HCT116 (cell line): ENCODE results near the gene GHR. TPM values are rescaled to one million over a fixed set of nuclear protein-coding genes. Genes with fewer than 3 reads are reported as not detected.

ENCODE experiments used
- ATAC-seq: fragments of 200-7000 bp; cut with Tn5 transposase; 2 replicates; pipeline ENCODE4 v1.9.1; 2020; ENCODE audit warnings: mild to moderate bottlenecking, moderate library complexity
- BruUV-seq: library from RNA; stranded (reverse); fragments of 400-500 nt; replicated peaks from 2 replicates; lab custom pipeline; 2021; lab: Mats Ljungman, UMichigan
- CTCF ChIA-PET: fragments of 300-600 bp; sonication (Branson Sonifier 250); formaldehyde crosslinking; loops from one replicate; lab custom pipeline; 2021; ENCODE audit warnings: antibody characterized with exemption; lab: Charles Lee
- POLR2A ChIA-PET: fragments of 300-600, 350-600 bp; sonication (Branson Sonifier 250); formaldehyde crosslinking; loops from one replicate; lab custom pipeline; 2021; ENCODE audit warnings: antibody characterized with exemption; lab: Charles Lee
- RAD21 ChIA-PET, 2 experiments: fragments of 300-600 bp; sonication (Branson Sonifier 250); formaldehyde crosslinking; loops; one replicate each; lab custom pipeline; 2023; ENCODE audit warnings: low total read pairs in 2 of 2; ENCODE audit not compliant: uncharacterized antibody in 2 of 2, unreplicated experiment in 2 of 2, low non-redundant PET in 1 of 2; lab: Charles Lee
- DNase-seq: peaks from one replicate; pipeline ENCODE4 v3.0.0-alpha.2; 2010; ENCODE audit warnings: low read depth, low spot score
- H2AFZ ChIP-seq: fragments of 200-600 bp; shearing (Covaris generic), sonication (generic); 2 replicates; pipeline ENCODE4 v1.6.1; 2017; ENCODE audit warnings: low read depth, mixed run types, mixed read lengths, antibody characterized with exemption, low read length; ENCODE audit not compliant: poor library complexity, severe bottlenecking
- H3K27ac ChIP-seq: 2 replicates; pipeline ENCODE4 v1.5.1; 2012; ENCODE audit warnings: low read depth, low read length
- H3K27me3 ChIP-seq: fragments of 200-600 bp; sonication (generic); 2 replicates; pipeline ENCODE4 v1.6.1; 2016; ENCODE audit warnings: mixed run types, low read length, mixed read lengths; ENCODE audit not compliant: insufficient read depth
- H3K36me3 ChIP-seq, 2 experiments: fragments of 200-500 bp in 1 of 2; fragments of 200-600 bp in 1 of 2; sonication (Bioruptor generic) in 1 of 2; sonication (generic) in 1 of 2; 2 replicates each; pipeline versions ENCODE4 v1.5.1 to v1.6.1; 2014 to 2016; ENCODE audit warnings: low read length in 2 of 2, inconsistent platforms in 1 of 2, mixed read lengths in 1 of 2, mixed run types in 1 of 2; ENCODE audit not compliant: insufficient read depth in 2 of 2, control insufficient read depth in 1 of 2
- H3K4me1 ChIP-seq, 2 experiments: fragments of 200-600 bp in 1 of 2; sonication (generic) in 1 of 2; 2 replicates each; pipeline versions ENCODE4 v1.5.1 to v1.6.1; 2012 to 2017; ENCODE audit warnings: low read length in 2 of 2, inconsistent platforms in 1 of 2, mild to moderate bottlenecking in 1 of 2, mixed read lengths in 1 of 2, mixed run types in 1 of 2, moderate library complexity in 1 of 2; ENCODE audit not compliant: insufficient read depth in 2 of 2, control insufficient read depth in 1 of 2
- H3K4me2 ChIP-seq: fragments of 200-600 bp; sonication (generic); 2 replicates; pipeline ENCODE4 v1.6.1; 2017; ENCODE audit warnings: mixed run types, low read length, mixed read lengths
- H3K4me3 ChIP-seq, 2 experiments: fragments of 200-600 bp in 1 of 2; sonication (generic) in 1 of 2; replicated peaks in 1 of 2; 2 replicates each; pipeline ENCODE4 v1.5.1; 2011 to 2016; ENCODE audit warnings: low read length in 2 of 2, control low read depth in 1 of 2, low read depth in 1 of 2, mild to moderate bottlenecking in 1 of 2, mixed read lengths in 1 of 2, mixed run types in 1 of 2
- H3K79me2 ChIP-seq: fragments of 200-600 bp; sonication (generic); 2 replicates; pipeline ENCODE4 v1.6.1; 2017; ENCODE audit warnings: mild to moderate bottlenecking, mixed run types, low read length, moderate library complexity, mixed read lengths; ENCODE audit not compliant: insufficient read depth
- H3K9ac ChIP-seq: fragments of 200-600 bp; sonication (generic); 2 replicates; pipeline ENCODE4 v1.6.1; 2016; ENCODE audit warnings: low read length, mixed read lengths
- H3K9me2 ChIP-seq: fragments of 200-600 bp; sonication (generic), shearing (Covaris generic); 2 replicates; pipeline ENCODE4 v1.6.1; 2017; ENCODE audit warnings: mixed run types, mild to moderate bottlenecking, moderate library complexity; ENCODE audit not compliant: insufficient read depth
- H3K9me3 ChIP-seq, 2 experiments: fragments of 200-500 bp in 1 of 2; fragments of 200-600 bp in 1 of 2; sonication (Bioruptor generic) in 1 of 2; sonication (generic) in 1 of 2; 2 replicates each; pipeline ENCODE4 v1.6.1; 2014 to 2017; ENCODE audit warnings: low read length in 2 of 2, mixed read lengths in 2 of 2, inconsistent platforms in 1 of 2, low read depth in 1 of 2, mild to moderate bottlenecking in 1 of 2, mixed run types in 1 of 2, moderate library complexity in 1 of 2; ENCODE audit not compliant: control insufficient read depth in 1 of 2, insufficient read depth in 1 of 2
- H4K20me1 ChIP-seq: fragments of 200-600 bp; sonication (generic), shearing (Covaris generic); 2 replicates; pipeline ENCODE4 v1.6.1; 2017; ENCODE audit warnings: mixed run types, mild to moderate bottlenecking, moderate library complexity; ENCODE audit not compliant: insufficient read depth
- CBX3 ChIP-seq: IDR thresholded peaks from 2 replicates; pipeline ENCODE4 v1.6.1; 2012; ENCODE audit warnings: low read depth
- CEBPB ChIP-seq: IDR thresholded peaks from 2 replicates; pipeline ENCODE4 v1.6.1; 2012; ENCODE audit warnings: low read depth
- CTCF ChIP-seq, 3 experiments: fragments of 200-600 bp in 1 of 3; sonication (generic) in 1 of 3; IDR thresholded peaks in 2 of 3; conservative IDR thresholded peaks in 1 of 3; 2 replicates each; pipeline ENCODE4 v1.5.1; 2012 to 2017; ENCODE audit warnings: low read depth in 2 of 3, low read length in 2 of 3, antibody characterized with exemption in 1 of 3, borderline replicate concordance in 1 of 3, control low read depth in 1 of 3, mild to moderate bottlenecking in 1 of 3, mixed read lengths in 1 of 3, mixed run types in 1 of 3, moderate library complexity in 1 of 3; ENCODE audit not compliant: insufficient read depth in 1 of 3
- ELF1 ChIP-seq: IDR thresholded peaks from 2 replicates; pipeline ENCODE4 v1.6.1; 2012; ENCODE audit warnings: low read depth, borderline replicate concordance
- EZH2phosphoT487 ChIP-seq: fragments of 200-600 bp; IDR thresholded peaks from 2 replicates; pipeline ENCODE4 v1.6.1; 2018; ENCODE audit warnings: antibody characterized with exemption, borderline replicate concordance
- FOSL1 ChIP-seq: IDR thresholded peaks from 2 replicates; pipeline ENCODE4 v1.6.1; 2012; ENCODE audit warnings: low read depth
- JUND ChIP-seq: IDR thresholded peaks from 2 replicates; pipeline ENCODE4 v1.6.1; 2012
- POLR2A ChIP-seq: IDR thresholded peaks from 2 replicates; pipeline ENCODE4 v1.7.0; 2011; ENCODE audit warnings: borderline replicate concordance; ENCODE audit not compliant: insufficient read depth, insufficient read length; ENCODE audit errors: extremely low read depth
- RAD21 ChIP-seq: IDR thresholded peaks from 2 replicates; pipeline ENCODE4 v1.6.1; 2012; ENCODE audit warnings: low read depth, mild to moderate bottlenecking
- SIN3A ChIP-seq: IDR thresholded peaks from 2 replicates; pipeline ENCODE4 v1.6.1; 2012; ENCODE audit warnings: low read depth
- SP1 ChIP-seq: IDR thresholded peaks from 2 replicates; pipeline ENCODE4 v1.6.1; 2012; ENCODE audit warnings: low read depth
- SRF ChIP-seq: IDR thresholded peaks from 2 replicates; pipeline ENCODE4 v1.6.1; 2012; ENCODE audit warnings: low read depth
- TCF7L2 ChIP-seq: IDR thresholded peaks from 2 replicates; pipeline ENCODE4 v1.7.0; 2011; ENCODE audit warnings: borderline replicate concordance, inconsistent platforms; ENCODE audit not compliant: insufficient read depth, insufficient read length; ENCODE audit errors: extremely low read depth
- ZFX ChIP-seq: fragments of 450-650 bp; IDR thresholded peaks from 2 replicates; pipeline ENCODE4 v1.6.1; 2017
- ZNF274 ChIP-seq: fragments of 200-500 bp; sonication (Bioruptor generic); IDR thresholded peaks from 2 replicates; pipeline ENCODE4 v1.6.1; 2014; ENCODE audit warnings: mild to moderate bottlenecking, low read depth, low read length, inconsistent platforms
- intact Hi-C: fragments of 100-400 bp; cut with micrococcal nuclease; formaldehyde crosslinking; loops from 2 replicates; pipeline ENCODE4 v1.10.0; 2022
- total RNA-seq: library from RNA; stranded (reverse); gene quantifications from one replicate; pipeline ENCODE4 v1.2.1, GENCODE V29; 2021; ENCODE audit not compliant: unreplicated experiment
- TF ChIP-seq, protein P1 (sequence below): IDR thresholded peaks from 2 replicates; pipeline ENCODE4 v1.6.1; 2012

The GHR gene
- total RNA-seq, 1 experiment from 2014 or later = not detected

DNA sequence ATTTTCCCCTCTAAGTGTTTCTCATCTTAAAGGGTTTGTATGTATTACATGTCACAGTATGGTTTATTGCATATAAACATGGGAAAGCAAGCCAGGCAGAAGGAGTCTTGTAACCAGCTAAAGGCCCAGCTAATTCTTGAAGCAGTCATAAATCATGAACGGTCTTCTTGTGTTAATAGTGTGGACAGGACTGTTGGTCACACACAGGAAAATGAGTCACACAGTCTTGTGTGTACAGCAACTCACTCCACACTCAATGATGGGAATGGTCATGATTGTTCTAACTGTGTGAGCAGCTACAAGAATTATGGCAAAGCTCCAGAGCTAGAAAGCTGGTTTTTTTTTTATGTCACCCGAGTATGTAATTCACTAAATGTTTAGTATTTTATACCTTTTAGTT lies 123.9 kb downstream of the GHR start:
- H3K27me3 ChIP-seq = no peaks in the 10 kb centered on the region; the same call in 1 of the 2 replicates
- no peak overlapping the region for H2AFZ ChIP-seq
- POLR2A ChIA-PET = no interaction called here
- TF ChIP-seq POLR2A (no peak), CTCF (IDR thresholded peaks at IDR 0.05 in 2 of 3, conservative IDR thresholded peaks at IDR 0.05 in 1 of 3; ENCODE audit: borderline replicate concordance in 1 of 3, insufficient read depth in 1 of 3, low read depth in 2 of 3, low read length in 2 of 3) (no peak)
- TF ChIP-seq, all 23 proteins: peak for 0
- no peaks in the 10 kb centered on the region for H3K79me2 ChIP-seq
- BruUV-seq = no TSS peak
- no peaks in the 10 kb centered on the region for H3K9me3 ChIP-seq
- no peak overlapping the region for H3K27ac ChIP-seq
- RAD21 ChIA-PET = no interaction called here
- no peak for DNase-seq
- ATAC-seq = no peak
- H3K4me1 ChIP-seq = no peaks in the 10 kb centered on the region
- H4K20me1 ChIP-seq = no peaks in the 10 kb centered on the region
- no peaks in the 10 kb centered on the region for H3K9me2 ChIP-seq
- H3K9ac ChIP-seq = no peak overlapping the region
- intact Hi-C loops = no loop called here
- CTCF ChIA-PET = no interaction called here
- H3K4me2 ChIP-seq = no peak overlapping the region
- H3K4me3 ChIP-seq = no peak overlapping the region
- no peaks in the 10 kb centered on the region for H3K36me3 ChIP-seq

- H3K4me1 ChIP-seq = no peaks in the 10 kb centered on the region
- POLR2A ChIA-PET = no interaction called here
- no peak overlapping the region for H2AFZ ChIP-seq
- no peak overlapping the region for H3K9ac ChIP-seq
- H3K9me2 ChIP-seq = no peaks in the 10 kb centered on the region
- no peak for ATAC-seq
- intact Hi-C loops = no loop called here
- H3K36me3 ChIP-seq = no peaks in the 10 kb centered on the region
- no peaks in the 10 kb centered on the region for H4K20me1 ChIP-seq
- no peak for DNase-seq
- CTCF ChIA-PET = no interaction called here
- no peaks in the 10 kb centered on the region for H3K79me2 ChIP-seq
- no peak overlapping the region for H3K4me2 ChIP-seq
- H3K4me3 ChIP-seq = no peak overlapping the region
- BruUV-seq = no TSS peak
- no peaks in the 10 kb centered on the region for H3K9me3 ChIP-seq
- TF ChIP-seq CBX3 (no peak), ZNF274 (no peak), SRF (no peak), ELF1 (no peak), RAD21 (no peak), ZFX (no peak), CEBPB (no peak), EZH2phosphoT487 (no peak), SP1 (no peak), JUND (no peak), SIN3A (no peak), FOSL1 (no peak), CTCF (IDR thresholded peaks at IDR 0.05 in 2 of 3, conservative IDR thresholded peaks at IDR 0.05 in 1 of 3; ENCODE audit: borderline replicate concordance in 1 of 3, insufficient read depth in 1 of 3, low read depth in 2 of 3, low read length in 2 of 3) (no peak), TCF7L2 (no peak)
- TF ChIP-seq, protein P1, sequence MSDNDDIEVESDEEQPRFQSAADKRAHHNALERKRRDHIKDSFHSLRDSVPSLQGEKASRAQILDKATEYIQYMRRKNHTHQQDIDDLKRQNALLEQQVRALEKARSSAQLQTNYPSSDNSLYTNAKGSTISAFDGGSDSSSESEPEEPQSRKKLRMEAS = no peak
- H3K27me3 ChIP-seq = no peaks in the 10 kb centered on the region; the same call in 1 of the 2 replicates
- no peak overlapping the region for H3K27ac ChIP-seq
- RAD21 ChIA-PET = no interaction called here
Observed at GRCh38 chr5:42547894-42548293, 124.7 kb downstream of the GHR start.
